HepG2 (cell line): Measurements from ENCODE around the gene ID3. TPM values are rescaled to one million over a fixed set of nuclear protein-coding genes. Genes with fewer than 3 reads are reported as not detected.

ENCODE experiments used
- BRCA1 ChIP-seq: sonication (generic); formaldehyde crosslinking; IDR thresholded peaks from 2 replicates; pipeline ENCODE4 v1.4.0; 2020; ENCODE audit warnings: missing genetic modification reagents
- CEBPZ ChIP-seq: IDR thresholded peaks from 2 replicates; pipeline ENCODE4 v1.6.1; 2012; ENCODE audit warnings: low read length, improper control_type of control experiment
- FOXM1 ChIP-seq: sonication (generic); formaldehyde crosslinking; IDR thresholded peaks from 2 replicates; pipeline ENCODE4 v1.5.0; 2020; ENCODE audit warnings: missing genetic modification reagents
- ISX ChIP-seq: sonication (generic); formaldehyde crosslinking; conservative IDR thresholded peaks from 2 replicates; pipeline ENCODE4 v1.5.0; 2020; ENCODE audit warnings: missing genetic modification reagents
- MED8 ChIP-seq: sonication (generic); formaldehyde crosslinking; IDR thresholded peaks from 2 replicates; pipeline ENCODE4 v1.8.1; 2023; ENCODE audit warnings: mild to moderate bottlenecking, missing genetic modification reagents; ENCODE audit not compliant: insufficient replicate concordance
- NFIC ChIP-seq: IDR thresholded peaks from 2 replicates; pipeline ENCODE4 v1.6.1; 2012; ENCODE audit warnings: mild to moderate bottlenecking, low read length, inconsistent platforms
- NFRKB ChIP-seq: fragments of 450-650 bp; IDR thresholded peaks from 2 replicates; pipeline ENCODE4 v1.6.1; 2017
- PTBP1 ChIP-seq: fragments of 200-400 bp; formaldehyde crosslinking; IDR thresholded peaks from 2 replicates; pipeline ENCODE4 v1.6.1; 2018; ENCODE audit warnings: low read length, low read depth; ENCODE audit not compliant: poor library complexity, severe bottlenecking
- SATB2 ChIP-seq: sonication (generic); formaldehyde crosslinking; IDR thresholded peaks from 2 replicates; pipeline ENCODE4 v1.5.0; 2020; ENCODE audit warnings: missing genetic modification reagents
- THAP11 ChIP-seq: IDR thresholded peaks from 2 replicates; pipeline ENCODE4 v1.6.1; 2016; ENCODE audit warnings: missing biosample characterization, missing genetic modification reagents
- THYN1 ChIP-seq: sonication (generic); formaldehyde crosslinking; IDR thresholded peaks from 2 replicates; pipeline ENCODE4 v1.8.1; 2023; ENCODE audit warnings: low read depth, mild to moderate bottlenecking, moderate library complexity, missing genetic modification reagents, borderline replicate concordance
- ZC3H4 ChIP-seq: sonication (generic); formaldehyde crosslinking; IDR thresholded peaks from 2 replicates; pipeline ENCODE4 v1.4.0; 2020; ENCODE audit warnings: missing genetic modification reagents, borderline replicate concordance
- ZFP37 ChIP-seq: sonication (generic); formaldehyde crosslinking; IDR thresholded peaks from 2 replicates; pipeline ENCODE4 v1.4.0; 2020; ENCODE audit warnings: missing genetic modification reagents, borderline replicate concordance
- ZNF224 ChIP-seq: sonication (generic); formaldehyde crosslinking; IDR thresholded peaks from 2 replicates; pipeline ENCODE4 v1.5.0; 2020; ENCODE audit warnings: mild to moderate bottlenecking, missing genetic modification reagents
- ZNF251 ChIP-seq: sonication (generic); formaldehyde crosslinking; IDR thresholded peaks from 2 replicates; pipeline ENCODE4 v1.9.0; 2021; ENCODE audit warnings: mild to moderate bottlenecking, missing genetic modification reagents
- ZNF607 ChIP-seq: sonication (generic); formaldehyde crosslinking; IDR thresholded peaks from 2 replicates; pipeline ENCODE4 v1.5.1; 2020; ENCODE audit warnings: missing genetic modification reagents, mild to moderate bottlenecking, borderline replicate concordance
- ZNF7 ChIP-seq: IDR thresholded peaks from 2 replicates; pipeline ENCODE4 v1.6.1; 2016; ENCODE audit warnings: missing biosample characterization, missing genetic modification reagents
- ZNF710 ChIP-seq: sonication (generic); formaldehyde crosslinking; IDR thresholded peaks from 2 replicates; pipeline ENCODE4 v1.5.0; 2020; ENCODE audit warnings: mild to moderate bottlenecking, missing genetic modification reagents, borderline replicate concordance
- ZNF773 ChIP-seq: sonication (generic); formaldehyde crosslinking; IDR thresholded peaks from 2 replicates; pipeline ENCODE4 v1.4.0; 2020; ENCODE audit warnings: missing genetic modification reagents, borderline replicate concordance
- polyA plus RNA-seq, 8 experiments: library from polyadenylated mRNA; depleted of rRNA in 3 of 8; stranded (reverse) in 7 of 8; unstranded in 1 of 8; fragments of >200 nt; fragmentation: Illumina TruSeq in 4 of 8; extraction: Trizol in 4 of 8; gene quantifications; 2 replicates each; pipeline versions ENCODE4 v1.2.1 to v1.2.3, GENCODE V29; 2011 to 2016; ENCODE audit warnings: low read depth in 4 of 8, missing spikeins in 1 of 8, mixed read lengths in 1 of 8; ENCODE audit not compliant: insufficient read depth in 1 of 8
- total RNA-seq, 5 experiments: library from RNA; depleted of rRNA; stranded (reverse); fragments of >200 nt; fragmentation: Illumina TruSeq; extraction: Trizol; gene quantifications; 2 replicates each; pipeline ENCODE4 v1.2.3, GENCODE V29; 2016; ENCODE audit warnings: low read depth in 1 of 5
- TF ChIP-seq, protein P1 (sequence below): fragments of 450-650 bp; IDR thresholded peaks from 2 replicates; pipeline ENCODE4 v1.6.1; 2017

The ID3 gene
- total and polyA plus RNA-seq, 2 of the 13 experiments (the other 11 are each of a cell fraction or from before 2014, with no cell fraction given): 64.8 to 115 TPM

DNA sequence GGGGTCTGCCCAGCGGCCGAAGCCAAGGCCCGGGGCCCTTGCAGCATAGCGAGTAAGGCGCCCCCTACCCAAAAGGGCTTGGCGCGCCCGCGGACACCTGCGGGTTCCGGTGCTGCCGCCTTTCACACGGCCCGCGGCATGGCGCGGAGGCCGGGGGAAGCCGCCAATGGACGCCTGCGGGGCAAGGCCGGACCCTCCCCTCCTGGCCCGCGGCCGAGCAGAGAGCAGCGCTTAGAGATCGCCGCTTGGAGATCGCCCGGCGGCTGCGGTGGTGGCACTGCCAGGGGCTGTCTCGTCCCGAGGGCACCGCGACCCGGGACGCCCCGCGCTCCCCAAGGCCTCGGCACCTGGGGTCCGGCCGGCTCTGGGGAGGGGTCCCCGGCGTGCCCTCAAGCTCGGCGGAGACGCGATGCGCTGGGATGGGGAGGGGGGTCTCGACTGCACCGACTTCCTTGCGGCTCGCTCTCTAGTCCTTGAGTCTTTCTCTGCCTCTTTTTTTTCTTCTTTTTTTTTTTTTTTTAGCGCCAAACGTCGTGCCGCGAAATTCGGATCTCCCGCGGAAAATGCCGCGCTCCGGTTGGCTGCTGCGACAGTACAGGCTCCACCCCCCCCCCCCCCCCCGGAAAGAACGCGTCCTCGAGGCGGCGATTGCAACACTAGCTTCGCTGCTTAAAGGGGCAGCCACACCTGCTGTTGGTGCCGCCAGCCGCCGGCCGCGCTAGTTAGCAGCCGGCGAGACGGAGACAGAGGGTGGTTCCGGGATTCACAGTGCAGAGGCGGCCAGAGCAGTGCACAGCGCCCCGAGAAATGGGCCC lies 28.3 kb downstream of the ID3 start, which contains the start of gene E2F2 (continued):
- TF ChIP-seq THAP11 (CRISPR knock-in tag) (peak; percentile 47), ZFP37 (CRISPR knock-in tag) (no peak), NFIC (no peak), BRCA1 (CRISPR knock-in tag) (no peak), ZNF773 (no peak), ZNF251 (0 out of 2 replicates have a peak, but pooled peaks have one; percentile 58), ZNF7 (no peak), PTBP1 (no peak), FOXM1 (CRISPR knock-in tag) (no peak), THYN1 (CRISPR knock-in tag) (no peak), ZC3H4 (no peak), SATB2 (CRISPR knock-in tag) (0 out of 2 replicates have a peak, but pooled peaks have one; percentile 52), MED8 (CRISPR knock-in tag) (no peak), NFRKB (no peak), ZNF710 (CRISPR knock-in tag) (no peak; the same call in 1 of the 2 replicates), ISX (CRISPR knock-in tag) (no peak), ZNF607 (CRISPR knock-in tag) (no peak), CEBPZ (no peak), ZNF224 (no peak)
- TF ChIP-seq, protein P1, sequence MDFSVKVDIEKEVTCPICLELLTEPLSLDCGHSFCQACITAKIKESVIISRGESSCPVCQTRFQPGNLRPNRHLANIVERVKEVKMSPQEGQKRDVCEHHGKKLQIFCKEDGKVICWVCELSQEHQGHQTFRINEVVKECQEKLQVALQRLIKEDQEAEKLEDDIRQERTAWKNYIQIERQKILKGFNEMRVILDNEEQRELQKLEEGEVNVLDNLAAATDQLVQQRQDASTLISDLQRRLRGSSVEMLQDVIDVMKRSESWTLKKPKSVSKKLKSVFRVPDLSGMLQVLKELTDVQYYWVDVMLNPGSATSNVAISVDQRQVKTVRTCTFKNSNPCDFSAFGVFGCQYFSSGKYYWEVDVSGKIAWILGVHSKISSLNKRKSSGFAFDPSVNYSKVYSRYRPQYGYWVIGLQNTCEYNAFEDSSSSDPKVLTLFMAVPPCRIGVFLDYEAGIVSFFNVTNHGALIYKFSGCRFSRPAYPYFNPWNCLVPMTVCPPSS: no peak
